Measurements from ENCODE around the gene PIK3CG. TPM values are rescaled to one million over a fixed set of nuclear protein-coding genes. Genes with fewer than 3 reads are reported as not detected.

PIK3CG gene
- total RNA-seq, 1 donor from 2014 or later, result 0.50 TPM

DNA sequence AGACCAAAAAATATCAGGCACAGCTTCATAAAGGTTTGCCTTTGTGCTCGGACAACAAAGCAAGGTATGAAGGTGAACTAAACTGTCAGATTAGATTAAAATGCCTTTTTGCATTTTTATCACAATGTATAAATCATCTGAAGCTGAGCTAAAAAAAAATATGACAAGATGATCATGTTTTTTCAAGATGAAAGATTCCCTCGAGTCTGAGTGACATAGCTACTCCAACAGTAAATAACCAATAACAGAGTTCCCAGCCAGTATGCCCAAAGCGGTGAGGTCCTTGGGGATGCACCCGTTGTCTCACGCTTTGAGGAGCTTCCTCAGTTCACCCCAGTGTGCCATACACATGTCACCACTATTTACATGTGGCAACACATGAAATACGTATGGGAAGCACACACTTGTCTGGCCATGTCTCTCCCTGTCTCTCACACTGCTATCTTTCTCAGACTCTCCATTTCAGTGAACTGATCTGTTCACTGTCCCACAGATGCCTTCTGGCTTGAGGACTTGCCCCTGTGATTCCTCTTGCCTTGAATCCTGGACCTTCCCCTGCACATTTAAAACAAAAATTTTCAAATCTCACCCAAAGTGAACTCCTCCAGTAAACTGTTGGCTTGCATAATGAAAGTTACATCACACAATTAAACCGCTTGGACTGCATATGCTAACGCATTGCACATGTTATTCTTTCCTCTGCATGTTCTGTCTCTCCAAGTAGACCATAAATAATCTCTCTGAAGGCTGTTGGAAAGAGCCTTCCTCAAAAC, 2.6 kb upstream of the PIK3CG start:
- no peaks in the 10 kb centered on the region for H3K36me3 ChIP-seq (ENCODE audit: control insufficient read depth, insufficient read depth, low read length)
- no peaks in the 10 kb centered on the region for H3K27me3 ChIP-seq (ENCODE audit: control insufficient read depth, insufficient read depth, low read length)
- H3K4me3 ChIP-seq (ENCODE audit: low read depth, low read length), result no peak overlapping the region
- no peak for DNase-seq (ENCODE audit: low read depth)
- TF ChIP-seq, protein P1, sequence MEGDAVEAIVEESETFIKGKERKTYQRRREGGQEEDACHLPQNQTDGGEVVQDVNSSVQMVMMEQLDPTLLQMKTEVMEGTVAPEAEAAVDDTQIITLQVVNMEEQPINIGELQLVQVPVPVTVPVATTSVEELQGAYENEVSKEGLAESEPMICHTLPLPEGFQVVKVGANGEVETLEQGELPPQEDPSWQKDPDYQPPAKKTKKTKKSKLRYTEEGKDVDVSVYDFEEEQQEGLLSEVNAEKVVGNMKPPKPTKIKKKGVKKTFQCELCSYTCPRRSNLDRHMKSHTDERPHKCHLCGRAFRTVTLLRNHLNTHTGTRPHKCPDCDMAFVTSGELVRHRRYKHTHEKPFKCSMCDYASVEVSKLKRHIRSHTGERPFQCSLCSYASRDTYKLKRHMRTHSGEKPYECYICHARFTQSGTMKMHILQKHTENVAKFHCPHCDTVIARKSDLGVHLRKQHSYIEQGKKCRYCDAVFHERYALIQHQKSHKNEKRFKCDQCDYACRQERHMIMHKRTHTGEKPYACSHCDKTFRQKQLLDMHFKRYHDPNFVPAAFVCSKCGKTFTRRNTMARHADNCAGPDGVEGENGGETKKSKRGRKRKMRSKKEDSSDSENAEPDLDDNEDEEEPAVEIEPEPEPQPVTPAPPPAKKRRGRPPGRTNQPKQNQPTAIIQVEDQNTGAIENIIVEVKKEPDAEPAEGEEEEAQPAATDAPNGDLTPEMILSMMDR (IDR thresholded peaks at IDR 0.05; ENCODE audit: insufficient read depth, low read length, poor library complexity, severe bottlenecking), result no peak

DNA sequence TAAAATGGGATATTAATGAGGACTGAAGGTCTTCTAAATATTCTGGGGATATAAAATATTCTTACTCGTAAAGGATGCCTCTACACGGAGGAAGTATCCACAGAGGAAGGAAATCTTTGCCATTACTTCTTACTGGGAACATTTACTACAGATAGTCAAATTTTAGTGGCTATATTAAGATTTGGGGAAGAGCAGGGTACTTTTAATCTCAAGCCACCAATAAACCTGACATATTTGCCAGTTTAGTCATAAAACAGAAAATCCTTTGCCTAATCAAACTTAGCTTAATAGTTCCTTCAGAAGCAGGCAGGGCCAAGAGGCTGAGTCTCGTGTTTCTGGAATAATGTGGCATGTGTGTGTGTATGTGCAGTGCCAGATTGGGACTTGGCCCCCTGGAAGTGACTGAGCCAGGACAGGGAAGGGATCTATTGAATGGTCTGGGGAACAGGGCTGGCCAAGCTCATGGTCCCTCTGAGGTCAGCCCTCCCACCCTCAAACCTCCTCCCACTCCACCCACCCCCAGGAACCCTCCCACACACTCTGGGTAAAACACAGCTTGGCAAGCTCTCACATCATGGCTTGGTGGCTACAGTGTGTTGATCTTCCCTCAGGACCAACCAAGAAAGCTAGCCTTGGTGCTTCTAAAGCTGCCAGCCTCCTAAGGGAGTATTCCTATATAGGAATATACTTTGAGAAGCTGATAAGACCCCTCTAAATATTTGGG, 1.6 kb upstream of the PIK3CG start:
- no peaks in the 10 kb centered on the region for H3K36me3 ChIP-seq (ENCODE audit: control insufficient read depth, insufficient read depth, low read length)
- no peak overlapping the region for H3K4me3 ChIP-seq (ENCODE audit: low read depth, low read length)
- TF ChIP-seq, protein P1 (IDR thresholded peaks at IDR 0.05; ENCODE audit: insufficient read depth, low read length, poor library complexity, severe bottlenecking), result no peak
- DNase-seq (ENCODE audit: low read depth), result no peak
- no peaks in the 10 kb centered on the region for H3K27me3 ChIP-seq (ENCODE audit: control insufficient read depth, insufficient read depth, low read length)

- no peak for DNase-seq (ENCODE audit: low read depth)
- H3K4me3 ChIP-seq (ENCODE audit: low read depth, low read length), result no peak overlapping the region
- no peaks in the 10 kb centered on the region for H3K27me3 ChIP-seq (ENCODE audit: control insufficient read depth, insufficient read depth, low read length)
- H3K36me3 ChIP-seq (ENCODE audit: control insufficient read depth, insufficient read depth, low read length), result no peaks in the 10 kb centered on the region
- TF ChIP-seq, protein P1 (IDR thresholded peaks at IDR 0.05; ENCODE audit: insufficient read depth, low read length, poor library complexity, severe bottlenecking), result no peak
Observed at GRCh38 chr7:106864298-106865081, 592 bp upstream of the PIK3CG start.

GRCh38 chr7:106866298-106867281, 1.5 kb downstream of the PIK3CG start:
- H3K36me3 ChIP-seq (ENCODE audit: control insufficient read depth, insufficient read depth, low read length), result no peaks in the 10 kb centered on the region
- no peak for DNase-seq (ENCODE audit: low read depth)
- H3K4me3 ChIP-seq (ENCODE audit: low read depth, low read length), result no peak overlapping the region
- no peaks in the 10 kb centered on the region for H3K27me3 ChIP-seq (ENCODE audit: control insufficient read depth, insufficient read depth, low read length)
- TF ChIP-seq, protein P1 (IDR thresholded peaks at IDR 0.05; ENCODE audit: insufficient read depth, low read length, poor library complexity, severe bottlenecking), result no peak
